HG02623 (cell line): ENCODE measurements around the gene APOO.

Experiments used
- ATAC-seq: cut with Tn5 transposase; IDR thresholded peaks from one replicate; pipeline ENCODE4 v1.9.1; 2021; ENCODE audit warnings: moderate library complexity; ENCODE audit not compliant: unreplicated experiment

The APOO gene

GRCh38 chrX:23788521-23788920 is 119.2 kb downstream of the APOO start:
- ATAC-seq: no peak

DNA sequence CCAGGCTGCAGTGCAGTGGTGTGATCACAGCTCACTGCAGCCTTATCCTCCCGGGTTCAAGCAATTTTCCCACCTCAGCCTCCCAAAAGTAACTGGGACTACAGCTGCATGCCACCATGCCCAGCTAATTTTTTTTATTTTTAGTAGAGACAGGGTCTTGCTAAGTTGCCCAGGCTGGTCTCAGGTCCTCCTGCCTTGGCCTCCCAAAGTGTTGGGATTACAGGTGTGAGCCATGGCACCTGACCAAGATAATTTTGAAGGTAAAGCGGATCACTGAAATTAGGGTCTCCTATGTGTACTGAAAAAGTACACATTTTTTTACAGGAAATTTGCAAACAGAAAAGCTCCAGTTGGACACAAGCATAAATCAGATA is 120.0 kb downstream of the APOO start:
- no peak for ATAC-seq

- no peak for ATAC-seq
These were observed 121.4 kb downstream of the APOO start for GRCh38 chrX:23786268-23786815.

GRCh38 chrX:23785580-23785979 is 122.2 kb downstream of the APOO start:
- no peak for ATAC-seq

DNA sequence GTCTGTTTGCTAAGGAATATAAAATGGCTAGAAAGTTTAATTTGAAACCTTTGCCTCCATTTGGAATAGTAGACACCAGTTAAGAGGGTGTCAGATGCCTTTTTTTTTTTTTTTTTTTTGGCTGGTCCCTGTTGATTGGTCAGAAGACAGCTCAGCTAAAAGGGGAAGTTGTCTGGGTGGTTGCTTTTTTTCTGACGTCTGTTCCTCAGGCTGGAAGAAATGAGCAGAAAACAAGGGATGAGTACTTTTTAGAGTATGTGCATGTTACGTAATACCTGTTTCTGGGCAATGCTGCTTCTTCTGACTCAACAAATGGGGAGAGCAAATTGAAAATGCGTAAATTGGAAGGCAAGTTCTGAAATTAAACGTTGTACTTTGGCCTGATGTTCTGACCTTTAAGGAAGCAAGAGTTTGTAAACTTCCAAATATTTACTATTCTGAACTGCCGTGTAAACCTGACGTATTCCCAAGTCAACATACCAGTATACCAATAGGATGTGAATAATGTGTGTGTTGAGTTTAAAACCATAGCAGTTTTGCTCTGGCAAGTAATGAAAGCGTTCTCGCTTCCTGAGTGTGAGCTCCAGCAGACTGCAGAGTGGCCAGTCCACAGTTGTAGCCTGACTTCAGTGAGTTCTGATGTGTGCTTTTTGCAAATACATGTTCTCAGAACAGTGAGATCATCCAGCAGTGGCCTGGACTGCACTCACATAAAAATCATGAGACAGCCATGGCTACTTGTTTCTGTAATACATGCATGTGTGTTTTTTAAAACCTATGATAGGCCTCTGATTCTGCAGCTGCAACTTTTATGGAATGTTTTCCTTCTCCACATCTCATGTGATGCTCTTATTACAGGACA is 123.0 kb downstream of the APOO start:
- no peak for ATAC-seq

- no peak for ATAC-seq
These were observed 123.9 kb downstream of the APOO start for GRCh38 chrX:23783589-23784469.
